ENCODE results near the gene EPN3. TPM values are rescaled to one million over a fixed set of nuclear protein-coding genes. Genes with fewer than 3 reads are reported as not detected.

Gene EPN3
- total and polyA plus RNA-seq, 2 donors (not counting 1 experiment from before 2014, with no cell fraction given), result not detected

GRCh38 chr17:50508573-50509460 is 23.7 kb upstream of the EPN3 start:
- peaks cover 0 to 8% (median 3%) of the 10 kb centered on the region in 4 experiments for H3K27me3 ChIP-seq (replicated peaks in 1 of 4; ENCODE audit: control extremely low read depth in 1 of 4, control insufficient read depth in 3 of 4, insufficient read depth in 4 of 4, low read length in 3 of 4)
- TF ChIP-seq CTCF (IDR thresholded peaks at IDR 0.05) (no peak), EZH2 (IDR thresholded peaks at IDR 0.05; ENCODE audit: borderline replicate concordance, insufficient read depth, low read depth, low read length, poor library complexity, severe bottlenecking) (no peak)
- H3K9me3 Mint-ChIP-seq (ENCODE audit: insufficient read depth), result no peaks in the 10 kb centered on the region
- ChIA-PET POLR2A (interaction anchor here (0.7 kb wide), 1 partner anchor 49 kb away, joined by 7 read pairs; no protein-coding TSS in a partner anchor), CTCF (interaction anchor here (0.6 kb wide), 1 partner anchor 9 kb away, joined by 3 read pairs; no protein-coding TSS in a partner anchor)
- 29% methylated on average over 29 of the region's 32 CpGs for WGBS (ENCODE audit: insufficient coverage)
- ATAC-seq (ENCODE audit: low read depth), result no peak
- H3K4me2 ChIP-seq (replicated peaks; ENCODE audit: low read depth, low read length, poor library complexity, severe bottlenecking), result peak overlapping the region; percentile 93
- H3K4me3 ChIP-seq (ENCODE audit: control extremely low read depth in 1 of 5, extremely low read depth in 1 of 5, insufficient read depth in 1 of 5, low read depth in 2 of 5, low read length in 4 of 5), result peak overlapping the region; percentile 41 to 79 (median 54)
- no peak for DNase-seq
- H3K9ac ChIP-seq (ENCODE audit: low read length), result peak overlapping the region; percentile 86
- H3K4me3 Mint-ChIP-seq, result peak overlapping the region; percentile 84
- no peaks in the 10 kb centered on the region for H3K79me2 ChIP-seq (ENCODE audit: control insufficient read depth, insufficient read depth, low read length)
- H4K20me1 ChIP-seq (ENCODE audit: control insufficient read depth, insufficient read depth, low read length, poor library complexity, severe bottlenecking), result no peaks in the 10 kb centered on the region
- peaks cover 28% of the 10 kb centered on the region for H3K4me1 Mint-ChIP-seq
- intact Hi-C loops (cut with micrococcal nuclease), result loop anchor here (1.0 kb wide), 3 partner anchors 31 to 163 kb away; partner anchors contain the start of genes RSAD1 and XYLT2
- no peak overlapping the region for H3K27ac ChIP-seq (ENCODE audit: low read length in 2 of 2)
- H3K27ac Mint-ChIP-seq, result peak overlapping the region; percentile 82
- H3K36me3 ChIP-seq (replicated peaks in 1 of 2; ENCODE audit: control extremely low read depth in 1 of 2, control insufficient read depth in 1 of 2, extremely low read depth in 1 of 2, insufficient read depth in 2 of 2, low read length in 1 of 2), result no peaks in the 10 kb centered on the region
- H2AFZ ChIP-seq (ENCODE audit: insufficient read depth, low read depth, low read length, poor library complexity, severe bottlenecking), result peak overlapping the region; percentile 89
- peaks cover 0 to 3% (median 0%) of the 10 kb centered on the region in 3 donors for H3K9me3 ChIP-seq (ENCODE audit: control extremely low read depth in 1 of 3, control insufficient read depth in 2 of 3, insufficient read depth in 1 of 3, low read length in 2 of 3)
- H3K27me3 Mint-ChIP-seq, result no peaks in the 10 kb centered on the region
- peaks cover 9 to 19% of the 10 kb centered on the region in 2 donors for H3K4me1 ChIP-seq (ENCODE audit: control insufficient read depth in 2 of 2, insufficient read depth in 2 of 2, low read length in 2 of 2)

GRCh38 chr17:50511058-50511457 is 21.5 kb upstream of the EPN3 start:
- intact Hi-C loops (cut with micrococcal nuclease), result no loop called here
- WGBS (ENCODE audit: insufficient coverage), result 53% methylated on average over 2 of the region's 3 CpGs
- no peaks in the 10 kb centered on the region for H3K79me2 ChIP-seq (ENCODE audit: control insufficient read depth, insufficient read depth, low read length)
- no peaks in the 10 kb centered on the region for H3K9me3 Mint-ChIP-seq (ENCODE audit: insufficient read depth)
- DNase-seq (no peak), ATAC-seq (ENCODE audit: low read depth) (no peak)
- no peak overlapping the region for H3K4me3 ChIP-seq (ENCODE audit: control extremely low read depth in 1 of 5, extremely low read depth in 1 of 5, insufficient read depth in 1 of 5, low read depth in 2 of 5, low read length in 4 of 5)
- H3K27ac ChIP-seq (ENCODE audit: low read length in 2 of 2), result no peak overlapping the region
- H3K27me3 Mint-ChIP-seq, result no peaks in the 10 kb centered on the region
- POLR2A ChIA-PET, result no interaction called here
- no peak overlapping the region for H3K27ac Mint-ChIP-seq
- H3K36me3 ChIP-seq (replicated peaks in 1 of 2; ENCODE audit: control extremely low read depth in 1 of 2, control insufficient read depth in 1 of 2, extremely low read depth in 1 of 2, insufficient read depth in 2 of 2, low read length in 1 of 2), result no peaks in the 10 kb centered on the region
- TF ChIP-seq EZH2 (IDR thresholded peaks at IDR 0.05; ENCODE audit: borderline replicate concordance, insufficient read depth, low read depth, low read length, poor library complexity, severe bottlenecking) (no peak), CTCF (IDR thresholded peaks at IDR 0.05) (no peak)
- CTCF ChIA-PET, result interaction anchor here (1.0 to 1.9 kb wide), 4 partner anchors 8 to 114 kb away, joined by 3 to 5 read pairs (median 4); partner anchors contain the start of gene LRRC59
- H3K4me1 Mint-ChIP-seq, result peaks cover 28% of the 10 kb centered on the region
- H3K9me3 ChIP-seq (ENCODE audit: control extremely low read depth in 1 of 3, control insufficient read depth in 2 of 3, insufficient read depth in 1 of 3, low read length in 2 of 3), result peaks cover 0 to 2% (median 0%) of the 10 kb centered on the region in 3 donors
- no peak overlapping the region for H3K9ac ChIP-seq (ENCODE audit: low read length)
- H3K4me1 ChIP-seq (ENCODE audit: control insufficient read depth in 2 of 2, insufficient read depth in 2 of 2, low read length in 2 of 2), result peaks cover 9 to 19% of the 10 kb centered on the region in 2 donors
- no peak overlapping the region for H3K4me3 Mint-ChIP-seq
- no peaks in the 10 kb centered on the region for H4K20me1 ChIP-seq (ENCODE audit: control insufficient read depth, insufficient read depth, low read length, poor library complexity, severe bottlenecking)
- H3K27me3 ChIP-seq (replicated peaks in 1 of 4; ENCODE audit: control extremely low read depth in 1 of 4, control insufficient read depth in 3 of 4, insufficient read depth in 4 of 4, low read length in 3 of 4), result peaks cover 0 to 7% (median 3%) of the 10 kb centered on the region in 4 experiments
- no peak overlapping the region for H3K4me2 ChIP-seq (replicated peaks; ENCODE audit: low read depth, low read length, poor library complexity, severe bottlenecking)
- no peak overlapping the region for H2AFZ ChIP-seq (ENCODE audit: insufficient read depth, low read depth, low read length, poor library complexity, severe bottlenecking)

All from B cell (primary cell).